Measurements from ENCODE around the gene NSUN4.

The NSUN4 gene

DNA sequence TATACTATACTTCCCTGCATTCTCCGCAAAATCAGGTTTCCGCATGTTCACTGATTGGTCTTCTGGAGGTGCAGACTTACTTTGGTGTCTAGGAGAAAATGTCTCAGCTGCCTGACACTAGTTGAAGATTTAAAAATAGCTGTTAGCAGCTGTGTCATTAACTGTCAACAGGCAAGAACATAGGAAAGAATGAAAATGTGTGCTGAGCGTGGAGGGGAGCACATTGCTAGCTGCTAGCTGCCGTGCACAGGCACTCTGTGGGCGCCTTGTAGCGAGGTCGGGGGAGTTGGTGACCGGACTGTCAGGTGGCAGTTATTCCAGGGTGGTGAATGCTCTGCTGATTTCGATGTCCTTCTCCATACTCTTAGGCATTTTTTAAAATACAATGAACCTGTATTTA, 58.7 kb downstream of the NSUN4 start:
- POLR2A ChIA-PET, result no interaction called here

GRCh38 chr1:46400421-46400820, 59.8 kb downstream of the NSUN4 start:
- no peak overlapping the region for H3K4me3 ChIP-seq (ENCODE audit: control insufficient read depth in 1 of 7, extremely low read depth in 1 of 7, insufficient read depth in 4 of 7, low read depth in 2 of 7, low read length in 6 of 7)
- H3K36me3 ChIP-seq (ENCODE audit: control insufficient read depth in 4 of 4, insufficient read depth in 4 of 4, low read length in 3 of 4), result peaks cover 0 to 4% (median 2%) of the 10 kb centered on the region in 4 experiments
- no peak for DNase-seq
- POLR2A ChIA-PET, result no interaction called here
- H3K27ac ChIP-seq (ENCODE audit: insufficient read depth in 1 of 2, low read depth in 1 of 2, low read length in 2 of 2, poor library complexity in 1 of 2, severe bottlenecking in 2 of 2), result no peak overlapping the region
- H3K9me3 ChIP-seq (ENCODE audit: control extremely low read depth in 1 of 5, control insufficient read depth in 4 of 5, insufficient read depth in 2 of 5, low read depth in 1 of 5, low read length in 4 of 5), result no peaks in the 10 kb centered on the region
- CTCF ChIA-PET, result no interaction called here
- H3K4me1 ChIP-seq (ENCODE audit: control extremely low read depth in 1 of 4, control insufficient read depth in 4 of 4, insufficient read depth in 4 of 4, low read length in 3 of 4), result peaks cover 0 to 15% (median 7%) of the 10 kb centered on the region in 4 experiments
- WGBS (ENCODE audit: insufficient coverage), result 97% methylated on average over 4 of the region's 4 CpGs
- H3K27me3 ChIP-seq (replicated peaks in 2 of 5; ENCODE audit: control insufficient read depth in 4 of 5, insufficient read depth in 5 of 5, low read length in 4 of 5), result peaks cover 0 to 2% (median 0%) of the 10 kb centered on the region in 5 experiments

More for the DNA sequence above, 58.7 kb downstream of the NSUN4 start:
- peak in 1 of 3 donors; percentile 31 for DNase-seq
- CTCF ChIA-PET, result interaction anchor here (1.7 kb wide), 1 partner anchor 9 kb away, joined by 10 read pairs; no protein-coding TSS in a partner anchor
- Histone ChIP-seq H3K4me3 (ENCODE audit: control insufficient read depth in 1 of 7, extremely low read depth in 1 of 7, insufficient read depth in 4 of 7, low read depth in 2 of 7, low read length in 6 of 7) (no peak overlapping the region), H3K9me3 (ENCODE audit: control extremely low read depth in 1 of 5, control insufficient read depth in 4 of 5, insufficient read depth in 2 of 5, low read depth in 1 of 5, low read length in 4 of 5) (peaks cover 0 to 4% (median 0%) of the 10 kb centered on the region in 5 experiments), H3K4me1 (ENCODE audit: control extremely low read depth in 1 of 4, control insufficient read depth in 4 of 4, insufficient read depth in 4 of 4, low read length in 3 of 4) (peaks cover 0 to 25% (median 12%) of the 10 kb centered on the region in 4 experiments), H3K36me3 (ENCODE audit: control insufficient read depth in 4 of 4, insufficient read depth in 4 of 4, low read length in 3 of 4) (peaks cover 0 to 4% (median 0%) of the 10 kb centered on the region in 4 experiments), H3K27me3 (replicated peaks in 2 of 5; ENCODE audit: control insufficient read depth in 4 of 5, insufficient read depth in 5 of 5, low read length in 4 of 5) (peaks cover 0 to 11% (median 5%) of the 10 kb centered on the region in 5 experiments), H3K27ac (ENCODE audit: insufficient read depth in 1 of 2, low read depth in 1 of 2, low read length in 2 of 2, poor library complexity in 1 of 2, severe bottlenecking in 2 of 2) (no peak overlapping the region)
- 68% methylated on average over 4 of the region's 9 CpGs for WGBS (ENCODE audit: insufficient coverage)

DNA sequence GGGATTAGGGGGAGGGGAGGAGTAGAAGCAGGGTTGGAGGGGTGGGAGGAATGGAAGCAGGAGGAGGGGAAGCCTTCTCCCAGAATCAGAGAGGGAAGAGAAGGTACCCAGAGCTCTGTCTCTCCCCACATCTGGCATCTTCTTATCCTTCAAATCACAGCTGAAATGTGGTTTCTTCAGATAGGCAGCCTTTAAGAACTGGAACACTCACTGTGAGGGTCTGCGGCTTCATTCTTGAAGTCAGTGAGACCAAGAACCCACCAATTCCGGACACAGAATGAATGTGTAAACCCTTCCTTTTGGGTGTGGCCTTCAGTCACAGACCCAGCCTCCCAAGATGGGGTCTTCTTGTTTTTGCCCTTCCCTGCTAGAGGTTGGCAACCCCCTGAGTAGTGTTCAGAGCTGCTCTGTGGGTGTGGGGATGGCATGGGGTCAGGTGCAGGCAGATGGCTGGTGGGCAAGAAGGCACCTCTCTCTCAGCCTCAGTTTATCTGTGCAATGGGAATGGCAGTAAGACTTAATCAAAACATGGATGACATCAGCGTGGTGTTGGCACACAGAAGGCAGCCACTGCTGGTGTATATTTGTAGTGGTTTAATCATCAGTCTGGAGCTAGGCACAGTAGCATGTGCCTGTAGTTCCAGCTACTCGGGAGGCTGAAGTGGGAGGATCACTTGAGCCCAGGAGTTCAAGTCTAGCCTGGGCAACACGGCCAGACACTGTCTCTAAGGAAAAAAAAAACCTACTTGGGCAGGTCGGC, 60.7 kb downstream of the NSUN4 start:
- H3K9me3 ChIP-seq (ENCODE audit: control extremely low read depth in 1 of 5, control insufficient read depth in 4 of 5, insufficient read depth in 2 of 5, low read depth in 1 of 5, low read length in 4 of 5), result no peaks in the 10 kb centered on the region
- 71% methylated on average over 5 of the region's 6 CpGs for WGBS (ENCODE audit: insufficient coverage)
- no peak overlapping the region for H3K27ac ChIP-seq (ENCODE audit: insufficient read depth in 1 of 2, low read depth in 1 of 2, low read length in 2 of 2, poor library complexity in 1 of 2, severe bottlenecking in 2 of 2)
- peak; percentile 9 to 54 (median 31) for DNase-seq
- no peaks in the 10 kb centered on the region for H3K27me3 ChIP-seq (replicated peaks in 2 of 5; ENCODE audit: control insufficient read depth in 4 of 5, insufficient read depth in 5 of 5, low read length in 4 of 5)
- no peak overlapping the region for H3K4me3 ChIP-seq (ENCODE audit: control insufficient read depth in 1 of 7, extremely low read depth in 1 of 7, insufficient read depth in 4 of 7, low read depth in 2 of 7, low read length in 6 of 7)
- POLR2A ChIA-PET, result no interaction called here
- H3K4me1 ChIP-seq (ENCODE audit: control extremely low read depth in 1 of 4, control insufficient read depth in 4 of 4, insufficient read depth in 4 of 4, low read length in 3 of 4), result peaks cover 0 to 15% (median 7%) of the 10 kb centered on the region in 4 experiments
- CTCF ChIA-PET, result interaction anchor here (0.6 to 0.7 kb wide), 2 partner anchors 44 to 281 kb away, joined by 3 read pairs; no protein-coding TSS in a partner anchor
- peaks cover 0 to 6% (median 2%) of the 10 kb centered on the region in 4 experiments for H3K36me3 ChIP-seq (ENCODE audit: control insufficient read depth in 4 of 4, insufficient read depth in 4 of 4, low read length in 3 of 4)

- ChIA-PET CTCF (interaction anchor here (0.6 to 1.6 kb wide), 5 partner anchors 9 to 280 kb away, joined by 3 to 8 read pairs (median 3); no protein-coding TSS in a partner anchor), POLR2A (interaction anchor here (0.6 to 0.7 kb wide), 3 partner anchors 11 to 1062 kb away, joined by 3 to 6 read pairs (median 3); no protein-coding TSS in a partner anchor)
- H3K36me3 ChIP-seq (ENCODE audit: control insufficient read depth in 4 of 4, insufficient read depth in 4 of 4, low read length in 3 of 4), result peaks cover 0 to 8% (median 2%) of the 10 kb centered on the region in 4 experiments
- peak; percentile 61 to 72 (median 65) for DNase-seq
- no peaks in the 10 kb centered on the region for H3K9me3 ChIP-seq (ENCODE audit: control extremely low read depth in 1 of 5, control insufficient read depth in 4 of 5, insufficient read depth in 2 of 5, low read depth in 1 of 5, low read length in 4 of 5)
- no peak overlapping the region for H3K4me3 ChIP-seq (ENCODE audit: control insufficient read depth in 1 of 7, extremely low read depth in 1 of 7, insufficient read depth in 4 of 7, low read depth in 2 of 7, low read length in 6 of 7)
- H3K4me1 ChIP-seq (ENCODE audit: control extremely low read depth in 1 of 4, control insufficient read depth in 4 of 4, insufficient read depth in 4 of 4, low read length in 3 of 4), result peaks cover 0 to 15% (median 9%) of the 10 kb centered on the region in 4 experiments
- no peak overlapping the region for H3K27ac ChIP-seq (ENCODE audit: insufficient read depth in 1 of 2, low read depth in 1 of 2, low read length in 2 of 2, poor library complexity in 1 of 2, severe bottlenecking in 2 of 2)
- no peaks in the 10 kb centered on the region for H3K27me3 ChIP-seq (replicated peaks in 2 of 5; ENCODE audit: control insufficient read depth in 4 of 5, insufficient read depth in 5 of 5, low read length in 4 of 5)
- 74% methylated on average over 4 of the region's 10 CpGs for WGBS (ENCODE audit: insufficient coverage)
Observed at GRCh38 chr1:46401964-46402626, 61.5 kb downstream of the NSUN4 start.

GRCh38 chr1:46403916-46404315, 63.3 kb downstream of the NSUN4 start:
- peaks cover 0 to 9% (median 4%) of the 10 kb centered on the region in 4 experiments for H3K36me3 ChIP-seq (ENCODE audit: control insufficient read depth in 4 of 4, insufficient read depth in 4 of 4, low read length in 3 of 4)
- H3K4me3 ChIP-seq (ENCODE audit: control insufficient read depth in 1 of 7, extremely low read depth in 1 of 7, insufficient read depth in 4 of 7, low read depth in 2 of 7, low read length in 6 of 7), result no peak overlapping the region
- H3K9me3 ChIP-seq (ENCODE audit: control extremely low read depth in 1 of 5, control insufficient read depth in 4 of 5, insufficient read depth in 2 of 5, low read depth in 1 of 5, low read length in 4 of 5), result no peaks in the 10 kb centered on the region
- CTCF ChIA-PET, result interaction anchor here (0.9 to 1.1 kb wide), 3 partner anchors 13 to 30 kb away, joined by 3 read pairs; no protein-coding TSS in a partner anchor
- no peak overlapping the region for H3K27ac ChIP-seq (ENCODE audit: insufficient read depth in 1 of 2, low read depth in 1 of 2, low read length in 2 of 2, poor library complexity in 1 of 2, severe bottlenecking in 2 of 2)
- no peak for DNase-seq
- peaks cover 0 to 14% (median 9%) of the 10 kb centered on the region in 4 experiments for H3K4me1 ChIP-seq (ENCODE audit: control extremely low read depth in 1 of 4, control insufficient read depth in 4 of 4, insufficient read depth in 4 of 4, low read length in 3 of 4)
- POLR2A ChIA-PET, result no interaction called here
- H3K27me3 ChIP-seq (replicated peaks in 2 of 5; ENCODE audit: control insufficient read depth in 4 of 5, insufficient read depth in 5 of 5, low read length in 4 of 5), result no peaks in the 10 kb centered on the region
- 93% methylated on average over 5 of the region's 5 CpGs for WGBS (ENCODE audit: insufficient coverage)

DNA sequence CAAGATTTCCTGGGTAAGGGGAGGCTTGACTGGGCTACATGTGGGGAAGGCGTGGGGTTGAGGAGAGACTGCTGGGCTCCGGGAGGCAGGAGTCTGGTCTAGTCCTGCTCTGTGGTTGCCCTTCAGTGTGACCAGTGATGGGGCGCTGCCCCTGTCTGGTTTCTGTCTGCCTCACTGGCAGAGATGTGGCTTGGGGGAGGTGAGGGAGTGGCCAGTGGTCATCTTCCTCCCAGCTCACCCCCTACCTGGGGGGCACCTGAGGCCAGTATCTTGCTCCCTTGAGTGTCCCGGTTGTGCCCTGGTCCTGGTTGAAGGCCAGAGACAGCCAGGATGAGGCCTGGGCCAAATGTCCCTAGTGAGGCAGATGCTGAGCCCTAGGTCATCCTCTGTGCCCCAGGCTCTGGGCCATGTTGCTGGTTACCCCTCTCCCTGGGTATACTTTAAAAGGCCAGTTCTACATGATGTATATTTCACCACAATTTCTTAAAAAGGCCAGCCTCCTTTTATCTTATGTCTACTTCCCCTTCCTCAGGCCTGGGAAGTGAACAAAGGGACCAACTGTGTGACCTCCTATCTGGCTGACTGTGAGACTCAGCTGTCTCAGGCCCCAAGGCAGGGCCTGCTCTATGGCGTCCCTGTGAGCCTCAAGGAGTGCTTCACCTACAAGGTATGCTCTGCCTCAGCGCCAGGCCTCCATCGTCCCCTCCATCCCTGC, 64.0 kb downstream of the NSUN4 start:
- DNase-seq, result no peak
- Histone ChIP-seq H3K27ac (ENCODE audit: insufficient read depth in 1 of 2, low read depth in 1 of 2, low read length in 2 of 2, poor library complexity in 1 of 2, severe bottlenecking in 2 of 2) (no peak overlapping the region), H3K4me3 (ENCODE audit: control insufficient read depth in 1 of 7, extremely low read depth in 1 of 7, insufficient read depth in 4 of 7, low read depth in 2 of 7, low read length in 6 of 7) (no peak overlapping the region), H3K4me1 (ENCODE audit: control extremely low read depth in 1 of 4, control insufficient read depth in 4 of 4, insufficient read depth in 4 of 4, low read length in 3 of 4) (peaks cover 0 to 8% (median 4%) of the 10 kb centered on the region in 4 experiments), H3K9me3 (ENCODE audit: control extremely low read depth in 1 of 5, control insufficient read depth in 4 of 5, insufficient read depth in 2 of 5, low read depth in 1 of 5, low read length in 4 of 5) (no peaks in the 10 kb centered on the region), H3K36me3 (ENCODE audit: control insufficient read depth in 4 of 4, insufficient read depth in 4 of 4, low read length in 3 of 4) (peaks cover 0 to 9% (median 4%) of the 10 kb centered on the region in 4 experiments), H3K27me3 (replicated peaks in 2 of 5; ENCODE audit: control insufficient read depth in 4 of 5, insufficient read depth in 5 of 5, low read length in 4 of 5) (no peaks in the 10 kb centered on the region)
- ChIA-PET CTCF (interaction anchor here (0.9 to 1.6 kb wide), 4 partner anchors 17 to 125 kb away, joined by 3 read pairs; no protein-coding TSS in a partner anchor), POLR2A (no interaction called here)
- WGBS (ENCODE audit: insufficient coverage), result 97% methylated on average over 6 of the region's 7 CpGs

All from common myeloid progenitor, CD34-positive (primary cell).